DOHH2 (cell line): Measurements from ENCODE around the gene TAL1.

ENCODE experiments used
- H3F3A ChIP-seq: fragments of 200-600 bp; sonication (generic), shearing (Covaris generic); 2 replicates; pipeline ENCODE4 v1.6.0; 2016; ENCODE audit warnings: antibody characterized with exemption, mild to moderate bottlenecking; ENCODE audit not compliant: control insufficient read depth, insufficient read depth
- H3K27ac ChIP-seq: fragments of 200-600 bp; sonication (generic); 2 replicates; pipeline ENCODE4 v1.5.1; 2014; ENCODE audit warnings: low read depth, mild to moderate bottlenecking, low read length, moderate library complexity
- H3K27me3 ChIP-seq: fragments of 200-600 bp; sonication (generic); 2 replicates; pipeline ENCODE4 v1.6.1; 2014; ENCODE audit warnings: mild to moderate bottlenecking, low read length, mixed read lengths; ENCODE audit not compliant: control insufficient read depth
- H3K36me3 ChIP-seq: fragments of 200-600 bp; sonication (generic); 2 replicates; pipeline ENCODE4 v1.6.1; 2014; ENCODE audit warnings: mild to moderate bottlenecking, low read length, moderate library complexity, mixed read lengths; ENCODE audit not compliant: control insufficient read depth
- H3K4me1 ChIP-seq: fragments of 200-600 bp; sonication (generic); 2 replicates; pipeline ENCODE4 v1.6.1; 2014; ENCODE audit warnings: mild to moderate bottlenecking, low read length, mixed read lengths; ENCODE audit not compliant: control insufficient read depth
- H3K4me2 ChIP-seq: fragments of 200-600 bp; sonication (generic); 2 replicates; pipeline ENCODE4 v1.6.0; 2014; ENCODE audit warnings: mild to moderate bottlenecking, low read length, moderate library complexity
- H3K4me3 ChIP-seq: fragments of 200-600 bp; sonication (generic); 2 replicates; pipeline ENCODE4 v1.5.1; 2014; ENCODE audit warnings: mild to moderate bottlenecking, low read length, mixed read lengths
- H3K79me2 ChIP-seq: fragments of 200-600 bp; sonication (generic); 2 replicates; pipeline ENCODE4 v1.6.1; 2014; ENCODE audit warnings: mild to moderate bottlenecking, low read length, mixed read lengths; ENCODE audit not compliant: control insufficient read depth
- H3K9me2 ChIP-seq: fragments of 200-600 bp; sonication (generic); replicated peaks from 2 replicates; pipeline ENCODE4 v1.6.1; 2014; ENCODE audit warnings: mild to moderate bottlenecking, low read length, mixed read lengths; ENCODE audit not compliant: control insufficient read depth
- H3K9me3 ChIP-seq: fragments of 200-600 bp; sonication (generic); 2 replicates; pipeline ENCODE4 v1.6.1; 2014; ENCODE audit warnings: antibody characterized with exemption, low read length, mixed read lengths; ENCODE audit not compliant: control insufficient read depth, insufficient read depth
- H4K20me1 ChIP-seq: fragments of 200-600 bp; sonication (generic); 2 replicates; pipeline ENCODE4 v1.6.0; 2014; ENCODE audit warnings: low read depth, mild to moderate bottlenecking, antibody characterized with exemption, low read length, moderate library complexity; ENCODE audit not compliant: control insufficient read depth, insufficient read depth
- EZH2phosphoT487 ChIP-seq: fragments of 200-600 bp; sonication (generic); IDR thresholded peaks from 2 replicates; pipeline ENCODE4 v1.6.1; 2017; ENCODE audit warnings: borderline replicate concordance, mild to moderate bottlenecking, antibody characterized with exemption, low read length, moderate library complexity, mixed read lengths
- TF ChIP-seq, protein P1 (sequence below): fragments of 200-600 bp; sonication (generic); IDR thresholded peaks from one replicate; pipeline ENCODE4 v1.5.1; 2014; ENCODE audit warnings: antibody characterized with exemption, mild to moderate bottlenecking, low read depth, low read length; ENCODE audit not compliant: poor library complexity, severe bottlenecking

Gene TAL1

DNA sequence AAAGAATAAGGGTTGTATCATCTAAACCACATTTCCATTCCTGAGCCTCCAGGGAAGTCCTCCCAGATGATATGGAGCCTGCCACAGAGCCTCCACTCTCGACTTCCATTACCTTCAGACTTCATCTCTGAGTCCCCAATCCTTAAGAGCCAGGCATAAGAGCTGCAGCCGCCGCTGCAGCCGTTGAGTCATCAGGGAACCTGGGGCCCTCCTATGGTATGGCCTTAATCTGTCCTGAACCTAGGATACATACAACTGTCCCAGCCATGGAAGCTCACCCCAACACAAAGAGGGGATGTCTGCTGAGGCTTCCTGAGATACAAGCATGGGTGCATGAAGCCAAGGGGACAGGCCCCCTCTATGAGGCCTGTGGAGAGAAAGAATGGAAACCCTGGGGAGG, 16.3 kb downstream of the TAL1 start:
- peaks cover 13% of the 10 kb centered on the region for H3K4me1 ChIP-seq
- no peak overlapping the region for H3K27ac ChIP-seq
- H3K9me2 ChIP-seq: no peaks in the 10 kb centered on the region
- H3K9me3 ChIP-seq: no peaks in the 10 kb centered on the region
- no peak for TF ChIP-seq EZH2phosphoT487
- TF ChIP-seq, protein P1, sequence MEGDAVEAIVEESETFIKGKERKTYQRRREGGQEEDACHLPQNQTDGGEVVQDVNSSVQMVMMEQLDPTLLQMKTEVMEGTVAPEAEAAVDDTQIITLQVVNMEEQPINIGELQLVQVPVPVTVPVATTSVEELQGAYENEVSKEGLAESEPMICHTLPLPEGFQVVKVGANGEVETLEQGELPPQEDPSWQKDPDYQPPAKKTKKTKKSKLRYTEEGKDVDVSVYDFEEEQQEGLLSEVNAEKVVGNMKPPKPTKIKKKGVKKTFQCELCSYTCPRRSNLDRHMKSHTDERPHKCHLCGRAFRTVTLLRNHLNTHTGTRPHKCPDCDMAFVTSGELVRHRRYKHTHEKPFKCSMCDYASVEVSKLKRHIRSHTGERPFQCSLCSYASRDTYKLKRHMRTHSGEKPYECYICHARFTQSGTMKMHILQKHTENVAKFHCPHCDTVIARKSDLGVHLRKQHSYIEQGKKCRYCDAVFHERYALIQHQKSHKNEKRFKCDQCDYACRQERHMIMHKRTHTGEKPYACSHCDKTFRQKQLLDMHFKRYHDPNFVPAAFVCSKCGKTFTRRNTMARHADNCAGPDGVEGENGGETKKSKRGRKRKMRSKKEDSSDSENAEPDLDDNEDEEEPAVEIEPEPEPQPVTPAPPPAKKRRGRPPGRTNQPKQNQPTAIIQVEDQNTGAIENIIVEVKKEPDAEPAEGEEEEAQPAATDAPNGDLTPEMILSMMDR: no peak
- H3K4me3 ChIP-seq: no peak overlapping the region
- no peaks in the 10 kb centered on the region for H4K20me1 ChIP-seq
- H3K79me2 ChIP-seq: no peaks in the 10 kb centered on the region
- no peaks in the 10 kb centered on the region for H3F3A ChIP-seq
- H3K4me2 ChIP-seq: no peak overlapping the region
- no peaks in the 10 kb centered on the region for H3K27me3 ChIP-seq
- H3K36me3 ChIP-seq: no peaks in the 10 kb centered on the region

DNA sequence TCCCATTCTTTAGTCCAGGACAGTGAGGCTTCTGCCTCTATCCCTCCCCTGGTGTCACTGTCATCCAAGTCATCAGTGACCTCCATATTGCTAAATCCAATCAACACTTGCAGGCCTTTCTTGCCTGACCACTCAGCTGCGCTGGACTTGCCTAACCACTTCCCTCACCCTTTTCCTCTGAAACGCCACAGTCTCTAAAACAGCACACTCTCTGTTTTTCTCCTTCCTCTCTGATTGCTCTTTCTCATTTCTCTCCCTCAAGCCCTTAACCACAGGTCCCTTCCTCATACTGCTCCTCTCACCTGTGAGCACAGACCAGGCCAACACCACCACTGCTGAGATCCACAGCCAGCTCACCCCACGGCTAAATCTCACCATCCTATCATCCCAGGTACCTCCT, 17.5 kb downstream of the TAL1 start:
- Histone ChIP-seq H4K20me1 (no peaks in the 10 kb centered on the region), H3K4me2 (no peak overlapping the region), H3K36me3 (no peaks in the 10 kb centered on the region), H3K9me2 (no peaks in the 10 kb centered on the region), H3K4me1 (peaks cover 13% of the 10 kb centered on the region), H3K27me3 (no peaks in the 10 kb centered on the region), H3K9me3 (no peaks in the 10 kb centered on the region), H3K4me3 (no peak overlapping the region), H3K79me2 (no peaks in the 10 kb centered on the region), H3K27ac (no peak overlapping the region), H3F3A (no peaks in the 10 kb centered on the region)
- TF ChIP-seq, protein P1: no peak

DNA sequence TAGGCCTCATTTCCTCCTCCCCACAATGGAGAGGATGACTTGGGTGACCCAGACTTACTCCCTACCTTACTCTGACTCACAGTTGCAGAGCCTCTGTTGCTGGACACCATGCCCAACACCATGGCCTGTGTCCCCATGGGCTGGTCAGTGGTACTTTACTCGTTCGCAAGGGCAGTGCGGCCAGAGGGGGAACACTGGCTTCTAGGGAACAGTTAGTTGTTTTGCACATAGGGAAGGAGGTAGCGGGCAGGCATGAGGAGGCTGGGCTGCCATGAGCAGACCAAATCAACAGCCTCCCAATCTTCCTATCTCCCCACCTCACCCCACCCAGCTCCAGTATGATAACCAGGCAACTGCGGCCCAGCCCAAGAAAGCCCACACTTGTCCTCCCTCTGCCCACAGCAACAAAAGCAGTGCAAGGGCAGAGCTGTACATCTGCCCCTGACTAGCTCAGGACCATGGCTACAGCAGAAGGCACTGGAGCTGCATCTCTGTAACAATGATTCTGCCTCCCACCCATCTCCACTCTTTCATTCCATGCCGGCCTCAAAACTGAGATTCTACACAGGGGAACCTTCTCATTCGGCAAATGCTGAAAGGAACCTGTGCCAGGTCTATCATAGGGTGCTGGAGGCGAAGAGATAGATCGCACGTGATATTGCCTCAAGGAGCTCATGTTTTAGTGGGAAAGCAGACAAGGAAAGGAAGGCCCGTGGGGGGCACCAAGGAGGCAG, 18.6 kb downstream of the TAL1 start:
- Histone ChIP-seq H3K9me3 (no peaks in the 10 kb centered on the region), H3K9me2 (no peaks in the 10 kb centered on the region), H3K4me2 (no peak overlapping the region), H3F3A (no peaks in the 10 kb centered on the region), H3K27ac (no peak overlapping the region), H4K20me1 (no peaks in the 10 kb centered on the region), H3K4me3 (no peak overlapping the region), H3K27me3 (no peaks in the 10 kb centered on the region), H3K4me1 (peaks cover 13% of the 10 kb centered on the region), H3K79me2 (no peaks in the 10 kb centered on the region), H3K36me3 (no peaks in the 10 kb centered on the region)
- no peak for TF ChIP-seq EZH2phosphoT487
- TF ChIP-seq, protein P1: no peak
